Type B pancreatic cell (in vitro differentiated cells): ENCODE results near the gene PAX5. TPM values are rescaled to one million over a fixed set of nuclear protein-coding genes. Genes with fewer than 3 reads are reported as not detected.

Experiments used
- DNase-seq: peaks from one replicate; pipeline ENCODE4 v3.0.0; 2021; ENCODE audit warnings: mixed read lengths; ENCODE audit not compliant: unreplicated experiment; ENCODE audit errors: extremely low spot score
- H3K27ac Mint-ChIP-seq: 2 replicates; pipeline ENCODE4 v1.8.0; 2021; ENCODE audit warnings: mild to moderate bottlenecking, mixed read lengths
- H3K27me3 Mint-ChIP-seq: 2 replicates; pipeline ENCODE4 v1.8.0; 2021; ENCODE audit warnings: mixed read lengths
- H3K36me3 Mint-ChIP-seq: 2 replicates; pipeline ENCODE4 v1.8.0; 2021; ENCODE audit warnings: mixed read lengths
- H3K4me1 Mint-ChIP-seq: one replicate; pipeline ENCODE4 v1.8.0; 2021; ENCODE audit warnings: mixed read lengths; ENCODE audit not compliant: unreplicated experiment
- H3K4me3 Mint-ChIP-seq: 2 replicates; pipeline ENCODE4 v1.8.0; 2021; ENCODE audit warnings: mild to moderate bottlenecking, mixed read lengths
- H3K9me3 Mint-ChIP-seq: 2 replicates; pipeline ENCODE4 v1.8.0; 2021; ENCODE audit warnings: mixed read lengths
- CTCF ChIP-seq: fragments of 200-600 bp; sonication (generic); conservative IDR thresholded peaks from 2 replicates; pipeline ENCODE4 v1.5.0; 2021; ENCODE audit warnings: antibody characterized with exemption, mild to moderate bottlenecking
- total RNA-seq: library from RNA; stranded (reverse); gene quantifications from 2 replicates; pipeline ENCODE4 v1.2.1, GENCODE V29; 2021; ENCODE audit warnings: low replicate concordance

The PAX5 gene
- total RNA-seq, 1 donor from 2014 or later = not detected

- no peaks in the 10 kb centered on the region for H3K9me3 Mint-ChIP-seq
- DNase-seq = no peak
- H3K27me3 Mint-ChIP-seq = peaks cover 91% of the 10 kb centered on the region
Observed at GRCh38 chr9:37053684-37054362, 19.8 kb upstream of the PAX5 start.

DNA sequence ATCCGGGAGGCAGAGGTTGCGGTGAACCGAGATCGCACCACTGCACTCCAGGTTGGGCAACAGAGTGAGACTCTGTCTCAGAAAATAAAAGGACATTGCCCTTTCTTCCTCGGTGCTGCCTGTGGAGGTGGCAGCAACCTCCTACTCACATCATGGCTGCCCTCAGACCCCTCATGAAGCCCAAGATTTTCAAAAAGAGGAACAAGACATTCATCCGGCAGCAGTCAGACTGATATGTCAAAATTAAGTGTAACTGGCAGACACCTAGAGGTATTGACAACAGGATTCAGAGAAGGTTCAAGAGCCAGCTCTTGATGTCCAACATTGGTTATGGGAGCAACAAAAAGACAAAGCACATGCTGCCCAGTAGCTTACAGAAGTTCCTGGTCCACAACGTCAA lies 12.6 kb upstream of the PAX5 start:
- H3K27ac Mint-ChIP-seq = no peak overlapping the region
- no peaks in the 10 kb centered on the region for H3K4me1 Mint-ChIP-seq
- H3K27me3 Mint-ChIP-seq = peaks cover 90% of the 10 kb centered on the region
- H3K4me3 Mint-ChIP-seq = no peak overlapping the region
- TF ChIP-seq CTCF = no peak
- no peaks in the 10 kb centered on the region for H3K9me3 Mint-ChIP-seq
- DNase-seq = no peak
- no peaks in the 10 kb centered on the region for H3K36me3 Mint-ChIP-seq

More at GRCh38 chr9:37053684-37054362, 19.8 kb upstream of the PAX5 start:
- Mint-ChIP-seq H3K4me3 (no peak overlapping the region), H3K4me1 (no peaks in the 10 kb centered on the region), H3K27ac (no peak overlapping the region), H3K36me3 (no peaks in the 10 kb centered on the region)
- TF ChIP-seq CTCF = no peak

DNA sequence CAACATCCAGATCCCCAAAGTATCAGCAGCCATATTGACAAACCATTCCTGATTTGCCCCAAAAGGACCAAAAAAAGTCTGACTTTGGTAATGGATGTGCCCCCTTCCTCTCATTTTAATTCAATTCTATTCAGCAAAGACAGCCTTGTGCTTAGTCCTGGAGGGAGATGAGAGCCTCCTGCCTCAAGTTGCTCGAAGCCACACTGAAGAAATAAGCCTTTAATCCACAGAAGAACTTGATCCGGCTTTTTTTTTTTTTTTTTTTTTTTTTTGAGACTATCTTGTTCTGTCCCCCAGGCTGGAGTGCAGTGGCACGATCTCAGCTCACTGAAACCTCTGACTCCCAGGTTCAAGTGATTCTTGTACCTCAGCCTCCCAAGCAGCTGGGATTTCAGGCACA lies 8.4 kb upstream of the PAX5 start:
- no peaks in the 10 kb centered on the region for H3K36me3 Mint-ChIP-seq
- H3K4me3 Mint-ChIP-seq = no peak overlapping the region
- H3K9me3 Mint-ChIP-seq = no peaks in the 10 kb centered on the region
- DNase-seq = no peak
- no peak overlapping the region for H3K27ac Mint-ChIP-seq
- H3K4me1 Mint-ChIP-seq = no peaks in the 10 kb centered on the region
- H3K27me3 Mint-ChIP-seq = peaks cover 97% of the 10 kb centered on the region
- no peak for TF ChIP-seq CTCF

DNA sequence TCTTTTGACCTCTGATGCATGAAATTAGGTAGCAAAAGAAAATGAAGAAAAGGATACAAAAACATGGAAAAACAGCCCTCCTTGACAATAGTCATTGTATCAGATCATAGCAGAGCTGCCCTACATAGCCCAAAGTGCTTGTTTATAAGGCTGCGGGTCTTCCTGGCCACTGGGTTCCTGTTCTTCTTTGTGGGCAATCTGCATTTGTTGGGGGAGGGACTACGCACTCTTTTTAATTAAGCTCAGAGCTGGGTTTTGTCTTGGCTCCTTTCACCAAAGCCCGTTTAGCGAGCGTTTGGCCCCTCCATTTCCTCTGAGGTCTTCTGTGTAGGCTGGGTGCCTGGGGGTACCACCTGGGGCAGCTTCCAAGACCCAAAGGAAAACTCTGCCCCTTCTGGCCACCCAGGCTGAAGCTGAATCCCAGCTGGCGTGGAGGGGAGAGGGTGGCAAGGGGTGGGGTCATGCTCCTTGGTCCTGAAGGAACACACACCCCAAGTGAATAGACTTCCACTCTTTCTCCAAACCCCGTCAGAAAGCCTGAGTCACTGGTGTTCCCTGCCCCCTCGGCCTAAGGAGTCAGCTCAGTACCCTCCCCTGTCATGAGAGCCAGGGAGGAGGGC lies 6.5 kb upstream of the PAX5 start:
- H3K27me3 Mint-ChIP-seq = peaks cover 96% of the 10 kb centered on the region
- no peak overlapping the region for H3K4me3 Mint-ChIP-seq
- no peak overlapping the region for H3K27ac Mint-ChIP-seq
- no peak for DNase-seq
- no peak for TF ChIP-seq CTCF
- H3K36me3 Mint-ChIP-seq = no peaks in the 10 kb centered on the region
- H3K9me3 Mint-ChIP-seq = no peaks in the 10 kb centered on the region
- peaks cover 12% of the 10 kb centered on the region for H3K4me1 Mint-ChIP-seq

DNA sequence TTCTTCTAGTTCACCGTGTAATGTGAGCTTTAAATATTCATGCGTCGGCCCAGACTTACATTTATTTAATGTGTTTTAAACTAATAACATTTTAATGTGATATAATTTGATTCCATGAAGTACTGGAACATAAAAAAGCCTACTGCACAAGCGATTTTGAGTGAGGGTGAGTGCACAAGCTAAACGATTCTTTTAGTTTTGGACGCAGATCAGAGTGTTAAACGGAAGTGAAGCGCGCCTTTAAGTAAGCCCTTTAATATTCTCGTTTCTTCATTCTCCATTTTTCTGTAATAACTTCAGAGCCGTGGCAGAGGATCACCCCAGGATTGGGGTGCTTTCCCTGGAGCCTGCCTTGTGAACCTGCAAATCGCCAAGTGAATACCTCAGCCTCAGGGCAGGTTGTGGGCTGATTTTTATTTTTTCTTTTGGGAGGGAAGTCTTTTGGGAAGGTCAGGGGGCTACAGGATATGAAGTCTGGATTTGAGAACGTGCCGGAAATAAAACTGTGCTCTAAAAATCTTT lies 4.9 kb upstream of the PAX5 start:
- no peak for DNase-seq
- TF ChIP-seq CTCF = no peak
- H3K27ac Mint-ChIP-seq = no peak overlapping the region
- H3K9me3 Mint-ChIP-seq = no peaks in the 10 kb centered on the region
- H3K4me3 Mint-ChIP-seq = no peak overlapping the region
- no peaks in the 10 kb centered on the region for H3K36me3 Mint-ChIP-seq
- H3K4me1 Mint-ChIP-seq = peaks cover 12% of the 10 kb centered on the region
- H3K27me3 Mint-ChIP-seq = peaks cover 99% of the 10 kb centered on the region
